HepG2 (cell line): ENCODE measurements around the gene ZNF556. TPM values are rescaled to one million over a fixed set of nuclear protein-coding genes. Genes with fewer than 3 reads are reported as not detected.

Experiments
- ATAC-seq: fragments of 200-7000 bp; cut with Tn5 transposase; 3 replicates; pipeline ENCODE4 v1.9.1; 2020; ENCODE audit warnings: mild to moderate bottlenecking, moderate library complexity
- BruUV-seq: library from RNA; stranded (reverse); fragments of 400-500 nt; replicated peaks from 2 replicates; lab custom pipeline; 2021; lab: Mats Ljungman, UMichigan
- CTCF ChIA-PET: fragments of 300-600 bp; formaldehyde crosslinking; extraction: SDS; loops from one replicate; lab custom pipeline; 2021; ENCODE audit warnings: low total read pairs, inconsistent platforms, low intra/inter-chr PET ratio; lab: Yijun Ruan, JAX
- POLR2A ChIA-PET: fragments of 350-600 bp; sonication (Branson Sonifier 250); formaldehyde crosslinking; loops from one replicate; lab custom pipeline; 2020; ENCODE audit warnings: antibody characterized with exemption, inconsistent platforms; lab: Yijun Ruan, JAX
- DNase-seq: peaks from one replicate; pipeline ENCODE4 v3.0.0-alpha.2; 2015; ENCODE audit warnings: low spot score
- FAIRE-seq: peaks from 3 replicates; lab custom pipeline; 2011; peaks lifted over from hg19 to GRCh38; lab: Jason Lieb, UNC
- H2AFZ ChIP-seq: one replicate; pipeline ENCODE4 v1.6.1; 2011; ENCODE audit warnings: low read length, inconsistent platforms
- H3K27ac ChIP-seq: fragments of 300-600 bp; 3 replicates; pipeline ENCODE4 v1.8.0; 2011; ENCODE audit warnings: mixed run types, mild to moderate bottlenecking, mixed read lengths, low read length, inconsistent platforms; ENCODE audit not compliant: insufficient read depth; ENCODE audit errors: extremely low read length
- H3K27me3 ChIP-seq, 2 experiments: fragments of 200-600 bp in 1 of 2; 2 replicates in 1 of 2; 3 replicates in 1 of 2; pipeline versions ENCODE4 v1.6.0 to v1.8.0; 2011; ENCODE audit warnings: low read length in 2 of 2, mild to moderate bottlenecking in 2 of 2, moderate library complexity in 2 of 2, inconsistent platforms in 1 of 2; ENCODE audit not compliant: insufficient read depth in 2 of 2, control insufficient read depth in 1 of 2
- H3K36me3 ChIP-seq, 2 experiments: fragments of 200-600 bp in 1 of 2; replicated peaks in 1 of 2; 2 replicates in 1 of 2; 3 replicates in 1 of 2; pipeline versions ENCODE4 v1.5.1 to v1.8.0; 2011; ENCODE audit warnings: low read length in 2 of 2, inconsistent platforms in 1 of 2; ENCODE audit not compliant: insufficient read depth in 2 of 2, control insufficient read depth in 1 of 2
- H3K4me1 ChIP-seq: 2 replicates; pipeline ENCODE4 v1.5.1; 2012; ENCODE audit warnings: low read length, inconsistent platforms; ENCODE audit not compliant: insufficient read depth
- H3K4me2 ChIP-seq: 2 replicates; pipeline ENCODE4 v1.6.0; 2011; ENCODE audit warnings: low read depth, low read length, inconsistent platforms
- H3K4me3 ChIP-seq, 3 experiments: fragments of 200-600 bp in 1 of 3; sonication (generic), shearing (Covaris generic) in 1 of 3; replicated peaks in 1 of 3; 2 replicates each; pipeline ENCODE4 v1.5.1; 2011 to 2016; ENCODE audit warnings: low read length in 3 of 3, inconsistent platforms in 2 of 3, low read depth in 2 of 3, mild to moderate bottlenecking in 2 of 3, control low read depth in 1 of 3, mixed read lengths in 1 of 3; ENCODE audit not compliant: insufficient read depth in 1 of 3
- H3K79me2 ChIP-seq: one replicate; pipeline ENCODE4 v1.6.1; 2011; ENCODE audit warnings: low read length, inconsistent platforms; ENCODE audit not compliant: insufficient read depth
- H3K9ac ChIP-seq: 2 replicates; pipeline ENCODE4 v1.6.0; 2011; ENCODE audit warnings: mild to moderate bottlenecking, low read depth, low read length, inconsistent platforms; ENCODE audit not compliant: insufficient read depth
- H3K9me3 ChIP-seq: 2 replicates; pipeline ENCODE4 v1.5.1; 2012; ENCODE audit warnings: mild to moderate bottlenecking, low read length
- H4K20me1 ChIP-seq: 2 replicates; pipeline ENCODE4 v1.6.0; 2011; ENCODE audit warnings: inconsistent platforms, mild to moderate bottlenecking, low read length, moderate library complexity; ENCODE audit not compliant: insufficient read depth
- KDM5A ChIP-seq: fragments of 200-600 bp; sonication (generic); IDR thresholded peaks from 2 replicates; pipeline ENCODE4 v1.7.0; 2018; ENCODE audit warnings: antibody characterized with exemption, mild to moderate bottlenecking, low read length, borderline replicate concordance
- NR2F6 ChIP-seq, 2 experiments: IDR thresholded peaks; 2 replicates each; pipeline ENCODE4 v1.6.1; 2016; ENCODE audit warnings: antibody characterized with exemption in 1 of 2, mild to moderate bottlenecking in 1 of 2
- SOX5 ChIP-seq: IDR thresholded peaks from 2 replicates; pipeline ENCODE4 v1.6.1; 2016; ENCODE audit warnings: borderline replicate concordance
- SP1 ChIP-seq, 2 experiments: fragments of 450-650 bp in 1 of 2; sonication (generic) in 1 of 2; formaldehyde crosslinking in 1 of 2; IDR thresholded peaks; 2 replicates each; pipeline versions ENCODE4 v1.4.0 to v1.6.1; 2016 to 2020; ENCODE audit warnings: missing genetic modification reagents in 1 of 2
- ZBTB38 ChIP-seq: sonication (generic); formaldehyde crosslinking; IDR thresholded peaks from 2 replicates; pipeline ENCODE4 v1.5.1; 2020; ENCODE audit warnings: mild to moderate bottlenecking, missing genetic modification reagents
- ZBTB7A ChIP-seq: sonication (generic); formaldehyde crosslinking; IDR thresholded peaks from 2 replicates; pipeline ENCODE4 v1.8.0; 2022; ENCODE audit warnings: mild to moderate bottlenecking, missing genetic modification reagents
- ZNF136 ChIP-seq: sonication (generic); formaldehyde crosslinking; IDR thresholded peaks from 2 replicates; pipeline ENCODE4 v1.8.1; 2022; ENCODE audit warnings: low read depth, mild to moderate bottlenecking, moderate library complexity, missing genetic modification reagents
- ZNF143 ChIP-seq: sonication (generic); formaldehyde crosslinking; IDR thresholded peaks from 2 replicates; pipeline ENCODE4 v1.4.0; 2020; ENCODE audit warnings: missing genetic modification reagents
- ZNF296 ChIP-seq: sonication (generic); formaldehyde crosslinking; conservative IDR thresholded peaks from 2 replicates; pipeline ENCODE4 v1.5.0; 2020; ENCODE audit warnings: mild to moderate bottlenecking, missing genetic modification reagents
- ZNF343 ChIP-seq: sonication (generic); formaldehyde crosslinking; IDR thresholded peaks from 2 replicates; pipeline ENCODE4 v1.4.0; 2020; ENCODE audit warnings: mild to moderate bottlenecking, missing genetic modification reagents
- ZNF605 ChIP-seq: sonication (generic); formaldehyde crosslinking; IDR thresholded peaks from 2 replicates; pipeline ENCODE4 v1.8.0; 2022; ENCODE audit warnings: mild to moderate bottlenecking, missing genetic modification reagents
- ZNF652 ChIP-seq: IDR thresholded peaks from 2 replicates; pipeline ENCODE4 v1.6.1; 2016; ENCODE audit warnings: low read depth, borderline replicate concordance
- ZNF761 ChIP-seq: sonication (generic); formaldehyde crosslinking; conservative IDR thresholded peaks from 2 replicates; pipeline ENCODE4 v1.4.0; 2020; ENCODE audit warnings: mild to moderate bottlenecking, missing genetic modification reagents
- ZNF773 ChIP-seq: sonication (generic); formaldehyde crosslinking; IDR thresholded peaks from 2 replicates; pipeline ENCODE4 v1.4.0; 2020; ENCODE audit warnings: missing genetic modification reagents, borderline replicate concordance
- ZSCAN21 ChIP-seq: sonication (generic); formaldehyde crosslinking; IDR thresholded peaks from 2 replicates; pipeline ENCODE4 v1.8.0; 2022; ENCODE audit warnings: mild to moderate bottlenecking, missing genetic modification reagents, moderate library complexity, borderline replicate concordance
- WGBS: methylation state at CpG from one replicate; pipeline ENCODE4 v1.1.6; 2017; ENCODE audit warnings: low lambda C conversion rate; 5-methylcytosine and 5-hydroxymethylcytosine counted together
- in situ Hi-C: cut with HindIII; loops from 2 replicates; pipeline ENCODE4 v1.10.0; 2017; ENCODE audit warnings: low pct_unique_long_range_greater_than_20kb; ENCODE audit not compliant: extremely low pct_ligation_motif_present
- intact Hi-C: fragments of 100-400 bp; cut with micrococcal nuclease; formaldehyde crosslinking; loops from one replicate; pipeline ENCODE4 v1.10.0; 2022; ENCODE audit not compliant: unreplicated experiment
- polyA plus RNA-seq, 8 experiments: library from polyadenylated mRNA; depleted of rRNA in 3 of 8; stranded (reverse) in 7 of 8; unstranded in 1 of 8; fragments of >200 nt; fragmentation: Illumina TruSeq in 4 of 8; extraction: Trizol in 4 of 8; gene quantifications; 2 replicates each; pipeline versions ENCODE4 v1.2.1 to v1.2.3, GENCODE V29; 2011 to 2016; ENCODE audit warnings: low read depth in 4 of 8, missing spikeins in 1 of 8, mixed read lengths in 1 of 8; ENCODE audit not compliant: insufficient read depth in 1 of 8
- total RNA-seq, 5 experiments: library from RNA; depleted of rRNA; stranded (reverse); fragments of >200 nt; fragmentation: Illumina TruSeq; extraction: Trizol; gene quantifications; 2 replicates each; pipeline ENCODE4 v1.2.3, GENCODE V29; 2016; ENCODE audit warnings: low read depth in 1 of 5
- TF ChIP-seq, protein P1 (sequence below): sonication (generic); formaldehyde crosslinking; IDR thresholded peaks from 2 replicates; pipeline ENCODE4 v1.5.0; 2020; ENCODE audit warnings: missing genetic modification reagents
- TF ChIP-seq, protein P2 (sequence below): sonication (generic); formaldehyde crosslinking; IDR thresholded peaks from 2 replicates; pipeline ENCODE4 v1.4.0; 2020; ENCODE audit warnings: missing genetic modification reagents

The ZNF556 gene
- total and polyA plus RNA-seq, 2 of the 13 experiments (the other 11 are each of a cell fraction or from before 2014, with no cell fraction given): 4.2 to 28.6 TPM

DNA sequence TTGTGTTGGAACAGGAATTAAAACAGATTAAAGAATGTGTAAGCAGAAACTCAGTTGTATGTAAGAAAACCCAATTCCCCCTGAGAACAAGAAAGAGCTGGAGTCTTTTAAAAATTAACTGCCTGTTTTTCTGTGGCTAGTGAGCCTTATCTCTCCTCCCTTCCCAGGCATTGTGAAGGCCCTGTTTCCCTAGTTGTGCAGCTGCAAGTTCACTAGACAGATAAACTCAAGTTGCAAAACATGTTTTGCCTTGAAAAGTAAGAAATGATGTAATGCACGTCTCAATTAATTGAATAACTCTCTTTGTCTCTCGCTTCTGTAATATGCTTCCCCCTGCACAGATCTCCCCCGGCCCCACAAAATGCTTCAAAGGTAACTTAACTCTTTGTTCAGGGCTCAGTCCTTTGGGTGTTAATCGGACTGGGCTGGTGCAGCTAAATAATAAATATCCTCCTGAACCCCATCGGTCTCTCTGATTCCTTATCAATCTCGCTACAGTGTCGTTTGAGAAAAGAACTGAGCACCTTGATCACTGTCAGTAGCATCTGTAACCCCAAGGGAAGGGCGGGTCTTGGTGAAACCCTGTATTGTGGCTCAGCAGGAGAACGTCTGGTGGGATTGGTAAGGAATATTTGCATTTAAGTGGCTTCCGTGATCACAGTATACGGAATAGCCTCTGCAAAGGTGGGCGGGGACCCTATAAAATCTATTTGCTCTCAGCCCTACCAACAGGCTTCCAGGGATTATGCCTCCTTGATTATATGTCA lies 1.6 kb upstream of the ZNF556 start (continued):
- TF ChIP-seq SP1 (IDR thresholded peaks at IDR 0.05): no peak
- TF ChIP-seq SP1 (CRISPR knock-in tag; IDR thresholded peaks at IDR 0.05): no peak
- TF ChIP-seq ZNF343: no peak
- TF ChIP-seq ZNF652 (CRISPR knock-in tag): 0 out of 2 replicates have a peak, but pooled peaks have one; percentile 39

DNA sequence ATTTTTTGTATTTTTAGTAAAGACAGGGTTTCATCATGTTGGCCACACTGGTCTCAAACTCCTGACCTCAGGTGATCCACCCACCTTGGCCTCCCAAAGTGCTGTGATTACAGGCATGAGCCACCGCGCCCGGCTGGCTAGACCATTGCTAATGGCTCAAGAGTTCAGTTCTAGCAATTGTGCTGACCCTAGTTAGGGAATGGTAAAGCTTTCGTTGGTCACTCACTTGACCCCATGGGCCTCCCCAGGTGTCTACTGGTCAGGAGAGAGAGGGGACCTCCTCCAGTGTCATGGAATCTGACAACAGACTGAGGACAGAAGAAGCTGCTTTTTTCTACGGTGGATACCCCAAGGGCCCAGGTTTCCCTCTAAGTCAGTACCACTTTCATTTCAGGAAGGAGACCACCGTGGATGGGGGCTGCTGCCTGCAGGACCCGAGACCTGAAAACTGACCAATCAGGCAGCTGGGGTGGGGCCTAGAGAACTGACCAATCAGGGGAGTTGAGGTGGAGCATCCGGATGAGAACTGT lies 575 bp upstream of the ZNF556 start:
- H3K4me3 ChIP-seq: peak overlapping the region; percentile 57 to 94 (median 68)
- in situ Hi-C loops: no loop called here
- BruUV-seq: no TSS peak
- no peak for DNase-seq
- peak overlapping the region; percentile 93 for H3K4me2 ChIP-seq
- H3K27ac ChIP-seq: peak overlapping the region; percentile 67
- no peak overlapping the region for H2AFZ ChIP-seq
- no peaks in the 10 kb centered on the region for H3K36me3 ChIP-seq
- peaks cover 41% of the 10 kb centered on the region for H3K4me1 ChIP-seq
- H3K27me3 ChIP-seq: no peaks in the 10 kb centered on the region
- FAIRE-seq: no peak
- H3K79me2 ChIP-seq: peaks cover 25% of the 10 kb centered on the region
- 3% methylated on average over 6 of the region's 8 CpGs for WGBS
- H3K9me3 ChIP-seq: no peaks in the 10 kb centered on the region
- peak; percentile 56 for ATAC-seq
- H4K20me1 ChIP-seq: peaks cover 2% of the 10 kb centered on the region; the same call in 1 of the 2 replicates
- intact Hi-C loops: loop anchor here (1.0 to 2.0 kb wide), 2 partner anchors 48 to 83 kb away; partner anchors contain the start of genes SGTA and ZNF554
- peak overlapping the region; percentile 58 for H3K9ac ChIP-seq
- ChIA-PET POLR2A (interaction anchor here (0.5 to 3.1 kb wide), 36 partner anchors 8 to 1373 kb away, joined by 3 to 49 read pairs (median 6); partner anchors contain the start of genes GADD45B, SGTA, THOP1 and ZNF554), CTCF (no interaction called here)
- peak; percentile 4; the same call in 1 of the 2 replicates for TF ChIP-seq KDM5A
- TF ChIP-seq SOX5 (CRISPR knock-in tag): peak; percentile 4; the same call in 1 of the 2 replicates
- TF ChIP-seq ZBTB7A: peak; percentile 67; the same call in 1 of the 2 replicates
- 0 out of 2 replicates have a peak, but pooled peaks have one; percentile 37 for TF ChIP-seq ZNF136
- 0 out of 2 replicates have a peak, but pooled peaks have one; percentile 13 for TF ChIP-seq ZNF761 (CRISPR knock-in tag)
- TF ChIP-seq ZNF773 (CRISPR knock-in tag): no peak
- TF ChIP-seq, protein P1, sequence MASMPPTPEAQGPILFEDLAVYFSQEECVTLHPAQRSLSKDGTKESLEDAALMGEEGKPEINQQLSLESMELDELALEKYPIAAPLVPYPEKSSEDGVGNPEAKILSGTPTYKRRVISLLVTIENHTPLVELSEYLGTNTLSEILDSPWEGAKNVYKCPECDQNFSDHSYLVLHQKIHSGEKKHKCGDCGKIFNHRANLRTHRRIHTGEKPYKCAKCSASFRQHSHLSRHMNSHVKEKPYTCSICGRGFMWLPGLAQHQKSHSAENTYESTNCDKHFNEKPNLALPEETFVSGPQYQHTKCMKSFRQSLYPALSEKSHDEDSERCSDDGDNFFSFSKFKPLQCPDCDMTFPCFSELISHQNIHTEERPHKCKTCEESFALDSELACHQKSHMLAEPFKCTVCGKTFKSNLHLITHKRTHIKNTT (CRISPR knock-in tag): no peak
- TF ChIP-seq ZSCAN21 (CRISPR knock-in tag): 0 out of 2 replicates have a peak, but pooled peaks have one; percentile 5
- TF ChIP-seq ZBTB38 (CRISPR knock-in tag): 0 out of 2 replicates have a peak, but pooled peaks have one; percentile 9
- TF ChIP-seq ZNF296: 0 out of 2 replicates have a peak, but pooled peaks have one; percentile 29
- TF ChIP-seq NR2F6 (IDR thresholded peaks at IDR 0.05): peak; percentile 31; the same call in 1 of the 2 replicates
- TF ChIP-seq NR2F6 (CRISPR knock-in tag; IDR thresholded peaks at IDR 0.05): peak; percentile 62
- TF ChIP-seq, protein P2, sequence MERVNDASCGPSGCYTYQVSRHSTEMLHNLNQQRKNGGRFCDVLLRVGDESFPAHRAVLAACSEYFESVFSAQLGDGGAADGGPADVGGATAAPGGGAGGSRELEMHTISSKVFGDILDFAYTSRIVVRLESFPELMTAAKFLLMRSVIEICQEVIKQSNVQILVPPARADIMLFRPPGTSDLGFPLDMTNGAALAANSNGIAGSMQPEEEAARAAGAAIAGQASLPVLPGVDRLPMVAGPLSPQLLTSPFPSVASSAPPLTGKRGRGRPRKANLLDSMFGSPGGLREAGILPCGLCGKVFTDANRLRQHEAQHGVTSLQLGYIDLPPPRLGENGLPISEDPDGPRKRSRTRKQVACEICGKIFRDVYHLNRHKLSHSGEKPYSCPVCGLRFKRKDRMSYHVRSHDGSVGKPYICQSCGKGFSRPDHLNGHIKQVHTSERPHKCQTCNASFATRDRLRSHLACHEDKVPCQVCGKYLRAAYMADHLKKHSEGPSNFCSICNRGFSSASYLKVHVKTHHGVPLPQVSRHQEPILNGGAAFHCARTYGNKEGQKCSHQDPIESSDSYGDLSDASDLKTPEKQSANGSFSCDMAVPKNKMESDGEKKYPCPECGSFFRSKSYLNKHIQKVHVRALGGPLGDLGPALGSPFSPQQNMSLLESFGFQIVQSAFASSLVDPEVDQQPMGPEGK (CRISPR knock-in tag): peak; percentile 37
- no peak for TF ChIP-seq ZNF143 (CRISPR knock-in tag)
- TF ChIP-seq ZNF605 (CRISPR knock-in tag): peak; percentile 34; the same call in 1 of the 2 replicates
